ENCODE results near the gene LYPD3. TPM values are rescaled to one million over a fixed set of nuclear protein-coding genes. Genes with fewer than 3 reads are reported as not detected.

LYPD3 gene
- total and polyA plus RNA-seq, 2 experiments from 2014 or later, result 3.3 to 4.6 TPM

DNA sequence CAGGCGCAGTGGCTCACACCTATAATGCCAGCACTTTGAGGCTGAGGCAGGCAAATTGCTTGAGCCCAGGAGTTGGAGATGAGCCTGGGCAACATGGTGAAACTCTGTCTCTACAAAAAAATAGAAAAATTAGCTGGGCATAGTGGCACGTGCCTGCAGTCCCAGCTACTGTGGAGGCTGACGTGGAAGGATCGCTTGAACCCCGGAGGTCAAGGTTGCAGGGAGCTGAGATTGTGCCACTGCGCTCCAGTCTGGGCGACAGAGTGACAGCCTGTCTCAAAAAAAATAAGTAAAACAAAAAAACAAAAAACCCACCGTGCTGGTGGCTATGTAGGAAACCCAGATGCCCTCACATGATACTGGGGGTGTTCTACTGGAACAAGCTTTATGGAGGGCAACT is 22.8 kb upstream of the LYPD3 start (continued):
- TF ChIP-seq, protein P1, sequence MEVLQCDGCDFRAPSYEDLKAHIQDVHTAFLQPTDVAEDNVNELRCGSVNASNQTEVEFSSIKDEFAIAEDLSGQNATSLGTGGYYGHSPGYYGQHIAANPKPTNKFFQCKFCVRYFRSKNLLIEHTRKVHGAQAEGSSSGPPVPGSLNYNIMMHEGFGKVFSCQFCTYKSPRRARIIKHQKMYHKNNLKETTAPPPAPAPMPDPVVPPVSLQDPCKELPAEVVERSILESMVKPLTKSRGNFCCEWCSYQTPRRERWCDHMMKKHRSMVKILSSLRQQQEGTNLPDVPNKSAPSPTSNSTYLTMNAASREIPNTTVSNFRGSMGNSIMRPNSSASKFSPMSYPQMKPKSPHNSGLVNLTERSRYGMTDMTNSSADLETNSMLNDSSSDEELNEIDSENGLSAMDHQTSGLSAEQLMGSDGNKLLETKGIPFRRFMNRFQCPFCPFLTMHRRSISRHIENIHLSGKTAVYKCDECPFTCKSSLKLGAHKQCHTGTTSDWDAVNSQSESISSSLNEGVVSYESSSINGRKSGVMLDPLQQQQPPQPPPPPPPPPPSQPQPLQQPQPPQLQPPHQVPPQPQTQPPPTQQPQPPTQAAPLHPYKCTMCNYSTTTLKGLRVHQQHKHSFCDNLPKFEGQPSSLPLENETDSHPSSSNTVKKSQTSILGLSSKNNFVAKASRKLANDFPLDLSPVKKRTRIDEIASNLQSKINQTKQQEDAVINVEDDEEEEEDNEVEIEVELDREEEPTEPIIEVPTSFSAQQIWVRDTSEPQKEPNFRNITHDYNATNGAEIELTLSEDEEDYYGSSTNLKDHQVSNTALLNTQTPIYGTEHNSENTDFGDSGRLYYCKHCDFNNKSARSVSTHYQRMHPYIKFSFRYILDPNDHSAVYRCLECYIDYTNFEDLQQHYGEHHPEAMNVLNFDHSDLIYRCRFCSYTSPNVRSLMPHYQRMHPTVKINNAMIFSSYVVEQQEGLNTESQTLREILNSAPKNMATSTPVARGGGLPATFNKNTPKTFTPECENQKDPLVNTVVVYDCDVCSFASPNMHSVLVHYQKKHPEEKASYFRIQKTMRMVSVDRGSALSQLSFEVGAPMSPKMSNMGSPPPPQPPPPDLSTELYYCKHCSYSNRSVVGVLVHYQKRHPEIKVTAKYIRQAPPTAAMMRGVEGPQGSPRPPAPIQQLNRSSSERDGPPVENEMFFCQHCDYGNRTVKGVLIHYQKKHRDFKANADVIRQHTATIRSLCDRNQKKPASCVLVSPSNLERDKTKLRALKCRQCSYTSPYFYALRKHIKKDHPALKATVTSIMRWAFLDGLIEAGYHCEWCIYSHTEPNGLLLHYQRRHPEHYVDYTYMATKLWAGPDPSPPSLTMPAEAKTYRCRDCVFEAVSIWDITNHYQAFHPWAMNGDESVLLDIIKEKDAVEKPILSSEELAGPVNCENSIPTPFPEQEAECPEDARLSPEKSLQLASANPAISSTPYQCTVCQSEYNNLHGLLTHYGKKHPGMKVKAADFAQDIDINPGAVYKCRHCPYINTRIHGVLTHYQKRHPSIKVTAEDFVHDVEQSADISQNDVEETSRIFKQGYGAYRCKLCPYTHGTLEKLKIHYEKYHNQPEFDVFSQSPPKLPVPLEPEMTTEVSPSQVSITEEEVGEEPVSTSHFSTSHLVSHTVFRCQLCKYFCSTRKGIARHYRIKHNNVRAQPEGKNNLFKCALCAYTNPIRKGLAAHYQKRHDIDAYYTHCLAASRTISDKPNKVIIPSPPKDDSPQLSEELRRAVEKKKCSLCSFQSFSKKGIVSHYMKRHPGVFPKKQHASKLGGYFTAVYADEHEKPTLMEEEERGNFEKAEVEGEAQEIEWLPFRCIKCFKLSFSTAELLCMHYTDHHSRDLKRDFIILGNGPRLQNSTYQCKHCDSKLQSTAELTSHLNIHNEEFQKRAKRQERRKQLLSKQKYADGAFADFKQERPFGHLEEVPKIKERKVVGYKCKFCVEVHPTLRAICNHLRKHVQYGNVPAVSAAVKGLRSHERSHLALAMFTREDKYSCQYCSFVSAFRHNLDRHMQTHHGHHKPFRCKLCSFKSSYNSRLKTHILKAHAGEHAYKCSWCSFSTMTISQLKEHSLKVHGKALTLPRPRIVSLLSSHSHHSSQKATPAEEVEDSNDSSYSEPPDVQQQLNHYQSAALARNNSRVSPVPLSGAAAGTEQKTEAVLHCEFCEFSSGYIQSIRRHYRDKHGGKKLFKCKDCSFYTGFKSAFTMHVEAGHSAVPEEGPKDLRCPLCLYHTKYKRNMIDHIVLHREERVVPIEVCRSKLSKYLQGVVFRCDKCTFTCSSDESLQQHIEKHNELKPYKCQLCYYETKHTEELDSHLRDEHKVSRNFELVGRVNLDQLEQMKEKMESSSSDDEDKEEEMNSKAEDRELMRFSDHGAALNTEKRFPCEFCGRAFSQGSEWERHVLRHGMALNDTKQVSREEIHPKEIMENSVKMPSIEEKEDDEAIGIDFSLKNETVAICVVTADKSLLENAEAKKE (CRISPR knock-in tag; IDR thresholded peaks at IDR 0.05), result no peak
- TF ChIP-seq CREB1 (CRISPR knock-in tag; IDR thresholded peaks at IDR 0.05; ENCODE audit: low read depth), result no peak
- TF ChIP-seq EZH2 (IDR thresholded peaks at IDR 0.05; ENCODE audit: low read depth, unreplicated experiment), result no peak

DNA sequence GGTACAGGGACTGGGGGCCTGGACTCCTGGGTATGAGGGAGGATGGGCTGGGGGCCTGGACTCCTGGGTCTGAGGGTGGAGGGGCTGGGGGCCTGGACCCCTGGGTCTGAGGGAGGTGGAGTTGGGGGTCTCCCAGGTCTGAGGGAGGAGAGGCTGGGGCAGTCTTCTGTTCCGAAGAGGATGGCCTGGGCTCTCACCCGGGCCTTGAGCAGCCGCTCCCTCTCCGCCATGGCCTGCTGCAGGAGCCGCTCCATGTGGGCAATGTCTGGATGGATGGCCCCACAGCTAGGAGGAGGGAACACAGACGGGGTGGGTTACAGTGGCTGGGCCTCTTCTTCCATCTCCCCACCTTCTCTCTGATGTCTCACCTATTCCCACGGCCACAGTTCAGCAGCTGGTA is 21.0 kb upstream of the LYPD3 start:
- H3F3A ChIP-seq (replicated peaks; ENCODE audit: low read depth), result no peaks in the 10 kb centered on the region
- Mint-ChIP-seq H3K27me3 (ENCODE audit: insufficient read depth, low read depth, poor library complexity) (peaks cover 4% of the 10 kb centered on the region), H3K4me3 (no peak overlapping the region), H3K9me3 (no peaks in the 10 kb centered on the region), H3K27ac (no peak overlapping the region), H3K4me1 (no peaks in the 10 kb centered on the region), H3K36me3 (ENCODE audit: low read depth) (no peaks in the 10 kb centered on the region)
- TF ChIP-seq NANOG (IDR thresholded peaks at IDR 0.05; ENCODE audit: borderline replicate concordance), result no peak
- TF ChIP-seq ZNF114 (CRISPR knock-in tag; IDR thresholded peaks at IDR 0.05), result no peak
- TF ChIP-seq, protein P2, sequence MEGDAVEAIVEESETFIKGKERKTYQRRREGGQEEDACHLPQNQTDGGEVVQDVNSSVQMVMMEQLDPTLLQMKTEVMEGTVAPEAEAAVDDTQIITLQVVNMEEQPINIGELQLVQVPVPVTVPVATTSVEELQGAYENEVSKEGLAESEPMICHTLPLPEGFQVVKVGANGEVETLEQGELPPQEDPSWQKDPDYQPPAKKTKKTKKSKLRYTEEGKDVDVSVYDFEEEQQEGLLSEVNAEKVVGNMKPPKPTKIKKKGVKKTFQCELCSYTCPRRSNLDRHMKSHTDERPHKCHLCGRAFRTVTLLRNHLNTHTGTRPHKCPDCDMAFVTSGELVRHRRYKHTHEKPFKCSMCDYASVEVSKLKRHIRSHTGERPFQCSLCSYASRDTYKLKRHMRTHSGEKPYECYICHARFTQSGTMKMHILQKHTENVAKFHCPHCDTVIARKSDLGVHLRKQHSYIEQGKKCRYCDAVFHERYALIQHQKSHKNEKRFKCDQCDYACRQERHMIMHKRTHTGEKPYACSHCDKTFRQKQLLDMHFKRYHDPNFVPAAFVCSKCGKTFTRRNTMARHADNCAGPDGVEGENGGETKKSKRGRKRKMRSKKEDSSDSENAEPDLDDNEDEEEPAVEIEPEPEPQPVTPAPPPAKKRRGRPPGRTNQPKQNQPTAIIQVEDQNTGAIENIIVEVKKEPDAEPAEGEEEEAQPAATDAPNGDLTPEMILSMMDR (conservative IDR thresholded peaks at IDR 0.05; ENCODE audit: low read depth in 2 of 2), result no peak
- no peak for TF ChIP-seq EZH2phosphoT487 (IDR thresholded peaks at IDR 0.05; ENCODE audit: unreplicated experiment)
- TF ChIP-seq CREB1 (CRISPR knock-in tag; IDR thresholded peaks at IDR 0.05; ENCODE audit: low read depth), result no peak
- no peak for ATAC-seq
- no peaks in the 10 kb centered on the region for H3K79me2 ChIP-seq (replicated peaks; ENCODE audit: insufficient read depth)
- no peaks in the 10 kb centered on the region for H3K4me1 ChIP-seq (ENCODE audit: insufficient read depth)
- H4K20me1 ChIP-seq (replicated peaks; ENCODE audit: insufficient read depth), result no peaks in the 10 kb centered on the region
- no peak overlapping the region for H3K27ac ChIP-seq (ENCODE audit: low read depth)
- no peak overlapping the region for H3K4me2 ChIP-seq
- H3K27me3 ChIP-seq (ENCODE audit: insufficient read depth), result no peaks in the 10 kb centered on the region
- H3K9me2 ChIP-seq (ENCODE audit: insufficient read depth), result no peaks in the 10 kb centered on the region
- no peak overlapping the region for H3K4me3 ChIP-seq
- no peak overlapping the region for H2AFZ ChIP-seq
- no peaks in the 10 kb centered on the region for H3K36me3 ChIP-seq (ENCODE audit: insufficient read depth)
- DNase-seq (ENCODE audit: low spot score), result no peak
